SJCRH30 (cell line): ENCODE measurements around the gene FOXQ1. TPM values are rescaled to one million over a fixed set of nuclear protein-coding genes. Genes with fewer than 3 reads are reported as not detected.
A peak's percentile ranks its signal among the peaks of the same experiment; 100 is the strongest.
"Not testable (repeated sequence)": the region's sequence is repeated elsewhere in the genome, so short reads cannot be mapped to it uniquely, and the experiment has no call there.

Source experiments
- DNase-seq, 2 experiments: peaks; one replicate each; pipeline ENCODE4 v3.0.0-alpha.2; 2015 to 2020
- H3K27ac ChIP-seq: fragments of 250-450 bp; sonication (Bioruptor Pico); 2 replicates; pipeline ENCODE4 v1.5.1; 2020; ENCODE audit warnings: mild to moderate bottlenecking, moderate library complexity
- H3K27me3 ChIP-seq: fragments of 250-450 bp; sonication (Bioruptor Pico); 2 replicates; pipeline ENCODE4 v1.5.1; 2020; ENCODE audit warnings: mild to moderate bottlenecking, moderate library complexity
- H3K36me3 ChIP-seq: fragments of 250-450 bp; sonication (Bioruptor Pico); 2 replicates; pipeline ENCODE4 v1.5.1; 2020; ENCODE audit warnings: mild to moderate bottlenecking, moderate library complexity
- H3K4me1 ChIP-seq: fragments of 250-450 bp; sonication (Bioruptor Pico); 2 replicates; pipeline ENCODE4 v1.5.1; 2020; ENCODE audit warnings: mild to moderate bottlenecking, moderate library complexity
- H3K4me3 ChIP-seq: fragments of 250-450 bp; sonication (Bioruptor Pico); 2 replicates; pipeline ENCODE4 v1.5.1; 2020; ENCODE audit warnings: mild to moderate bottlenecking, moderate library complexity
- H3K9me3 ChIP-seq: fragments of 250-450 bp; sonication (Bioruptor Pico); replicated peaks from 2 replicates; pipeline ENCODE4 v1.5.1; 2020; ENCODE audit warnings: mild to moderate bottlenecking, moderate library complexity
- total RNA-seq: library from RNA; depleted of rRNA; stranded (reverse); fragments of >200 nt; shearing (Covaris generic); gene quantifications from 2 replicates; pipeline ENCODE4 v1.2.3, GENCODE V29; 2014; rRNA removed

FOXQ1 gene
- total RNA-seq, 1 experiment from 2014 or later: not detected

GRCh38 chr6:1351381-1352008, 39.6 kb downstream of the FOXQ1 start:
- no peak for DNase-seq
- Histone ChIP-seq H3K9me3 (no peaks in the 10 kb centered on the region), H3K4me1 (no peaks in the 10 kb centered on the region), H3K4me3 (no peak overlapping the region), H3K27ac (no peak overlapping the region), H3K36me3 (no peaks in the 10 kb centered on the region), H3K27me3 (no peaks in the 10 kb centered on the region)

- H3K4me1 ChIP-seq, H3K4me3 ChIP-seq, H3K9me3 ChIP-seq, H3K36me3 ChIP-seq, DNase-seq, H3K27ac ChIP-seq, H3K27me3 ChIP-seq: not testable (repeated sequence)
Measured at GRCh38 chr6:1355068-1355467, 43.2 kb downstream of the FOXQ1 start.

GRCh38 chr6:1361717-1362116, 49.8 kb downstream of the FOXQ1 start:
- not testable (repeated sequence) for H3K4me3 ChIP-seq, H3K27me3 ChIP-seq, H3K4me1 ChIP-seq, H3K9me3 ChIP-seq, DNase-seq, H3K36me3 ChIP-seq, H3K27ac ChIP-seq

- DNase-seq: no peak
- Histone ChIP-seq H3K4me1 (no peaks in the 10 kb centered on the region), H3K9me3 (no peaks in the 10 kb centered on the region), H3K27ac (no peak overlapping the region), H3K4me3 (no peak overlapping the region), H3K36me3 (no peaks in the 10 kb centered on the region), H3K27me3 (no peaks in the 10 kb centered on the region)
Measured at GRCh38 chr6:1362643-1363042, 50.7 kb downstream of the FOXQ1 start.

- no peaks in the 10 kb centered on the region for H3K9me3 ChIP-seq
- no peak overlapping the region for H3K27ac ChIP-seq
- no peaks in the 10 kb centered on the region for H3K36me3 ChIP-seq
- DNase-seq: no peak
- no peak overlapping the region for H3K4me3 ChIP-seq
- H3K4me1 ChIP-seq: no peaks in the 10 kb centered on the region
- H3K27me3 ChIP-seq: no peaks in the 10 kb centered on the region
Measured at GRCh38 chr6:1363298-1363697, 51.4 kb downstream of the FOXQ1 start.

- Histone ChIP-seq H3K4me3 (no peak overlapping the region), H3K9me3 (no peaks in the 10 kb centered on the region), H3K36me3 (no peaks in the 10 kb centered on the region), H3K27me3 (no peaks in the 10 kb centered on the region), H3K4me1 (no peaks in the 10 kb centered on the region), H3K27ac (no peak overlapping the region)
- peak in 1 of 2 experiments; percentile 16 for DNase-seq
Measured at GRCh38 chr6:1363729-1364572, 52.1 kb downstream of the FOXQ1 start.

Other genes starting within 250 kb of the FOXQ1 start
- 2.8 and 3.7 TPM in 2 replicates for gene FOXF2, start 77.5 kb downstream of the FOXQ1 start, total RNA-seq